ENCODE data around the gene LYSMD2.

The LYSMD2 gene

GRCh38 chr15:51709031-51709430 is 28.4 kb downstream of the LYSMD2 start:
- in situ Hi-C loops (cut with MboI; ENCODE audit: low sequenced_read_pairs, unreplicated experiment), result no loop called here
- DNase-seq (ENCODE audit: low spot score), result no peak
- no peak for TF ChIP-seq CTCF (IDR thresholded peaks at IDR 0.05; ENCODE audit: borderline replicate concordance, control extremely low read depth, extremely low read depth, insufficient read depth, missing control alignments)

DNA sequence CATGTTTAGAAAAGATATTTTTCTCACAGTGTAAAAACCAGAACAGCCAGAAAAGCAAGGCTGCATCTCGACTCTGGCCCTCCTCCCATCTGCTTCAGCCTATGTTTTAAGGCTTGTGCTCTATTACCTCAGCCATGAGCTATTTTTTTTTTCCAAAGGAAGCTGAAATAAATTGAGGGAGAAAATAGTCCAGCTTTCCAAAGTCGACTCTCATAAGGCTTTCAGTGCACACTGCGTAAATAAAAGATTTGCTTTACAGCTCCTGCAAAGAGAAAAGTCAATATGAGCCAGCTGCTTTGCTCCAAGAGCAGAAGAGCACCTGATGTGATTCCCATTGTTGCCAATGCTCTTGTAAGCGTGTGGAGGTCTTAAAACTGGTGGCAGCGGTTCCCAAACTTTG is 29.4 kb downstream of the LYSMD2 start:
- in situ Hi-C loops (cut with MboI; ENCODE audit: low sequenced_read_pairs, unreplicated experiment), result no loop called here
- no peak for DNase-seq (ENCODE audit: low spot score)
- TF ChIP-seq CTCF (IDR thresholded peaks at IDR 0.05; ENCODE audit: borderline replicate concordance, control extremely low read depth, extremely low read depth, insufficient read depth, missing control alignments), result no peak

GRCh38 chr15:51706926-51707608 is 30.4 kb downstream of the LYSMD2 start:
- in situ Hi-C loops (cut with MboI; ENCODE audit: low sequenced_read_pairs, unreplicated experiment), result no loop called here
- no peak for TF ChIP-seq CTCF (IDR thresholded peaks at IDR 0.05; ENCODE audit: borderline replicate concordance, control extremely low read depth, extremely low read depth, insufficient read depth, missing control alignments)
- DNase-seq (ENCODE audit: low spot score), result no peak

GRCh38 chr15:51706291-51706690 is 31.2 kb downstream of the LYSMD2 start:
- in situ Hi-C loops (cut with MboI; ENCODE audit: low sequenced_read_pairs, unreplicated experiment), result no loop called here
- DNase-seq (ENCODE audit: low spot score), result no peak
- TF ChIP-seq CTCF (IDR thresholded peaks at IDR 0.05; ENCODE audit: borderline replicate concordance, control extremely low read depth, extremely low read depth, insufficient read depth, missing control alignments), result no peak

GRCh38 chr15:51702710-51703109 is 34.7 kb downstream of the LYSMD2 start:
- TF ChIP-seq CTCF (IDR thresholded peaks at IDR 0.05; ENCODE audit: borderline replicate concordance, control extremely low read depth, extremely low read depth, insufficient read depth, missing control alignments), result no peak
- no peak for DNase-seq (ENCODE audit: low spot score)
- in situ Hi-C loops (cut with MboI; ENCODE audit: low sequenced_read_pairs, unreplicated experiment), result no loop called here

DNA sequence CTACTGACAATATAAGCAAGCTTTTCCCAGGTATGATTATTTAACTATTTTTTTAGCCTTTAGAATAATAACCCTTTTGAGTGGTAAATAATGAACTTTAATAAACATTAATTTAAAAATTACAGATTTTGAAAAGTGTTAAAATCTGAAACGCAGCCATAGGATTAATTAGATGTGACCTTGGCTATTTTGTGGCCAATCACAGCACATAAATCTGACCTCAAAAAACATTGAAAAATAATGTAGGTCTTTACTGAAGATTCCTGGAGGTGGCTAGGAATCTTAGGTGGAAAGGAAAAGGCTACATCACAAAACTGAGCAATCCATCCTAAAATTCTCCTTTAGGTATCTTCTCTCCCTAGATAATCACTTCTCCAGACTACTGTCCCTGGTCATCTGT is 38.1 kb downstream of the LYSMD2 start:
- in situ Hi-C loops (cut with MboI; ENCODE audit: low sequenced_read_pairs, unreplicated experiment), result no loop called here
- DNase-seq (ENCODE audit: low spot score), result no peak
- no peak for TF ChIP-seq CTCF (IDR thresholded peaks at IDR 0.05; ENCODE audit: borderline replicate concordance, control extremely low read depth, extremely low read depth, insufficient read depth, missing control alignments)
